ENCODE data around the gene TAS2R13. TPM values are rescaled to one million over a fixed set of nuclear protein-coding genes. Genes with fewer than 3 reads are reported as not detected.

The TAS2R13 gene
- total RNA-seq, 3 donors from 2014 or later: 3.5 to 6.9 (median 5.9) TPM

- no peaks in the 10 kb centered on the region for H3K27me3 ChIP-seq
- H3K4me1 ChIP-seq: no peaks in the 10 kb centered on the region
- H3K9me3 ChIP-seq: no peaks in the 10 kb centered on the region
- H3K4me3 ChIP-seq: no peak within 1 kb of the TSS
- DNase-seq (ENCODE audit: low spot score in 2 of 2): no peak
- TF ChIP-seq POLR2A (IDR thresholded peaks at IDR 0.05) (no peak), POLR2AphosphoS5 (IDR thresholded peaks at IDR 0.05) (no peak), CTCF (IDR thresholded peaks at IDR 0.05) (no peak)
- intact Hi-C loops (cut with DNase I; ENCODE audit: low total_unique reads): no loop called here
- H3K27ac ChIP-seq: no peak within 1 kb of the TSS
- H3K36me3 ChIP-seq: peaks cover 3% of the 10 kb centered on the region
These were observed 25.2 kb downstream of the TAS2R13 start, which contains the start of gene PRH1 for GRCh38 chr12:10884086-10884725. Gene PRH1 (minus strand): TSS chr12:10884255. CDS start chr12:10884217, 38 bp downstream.

DNA sequence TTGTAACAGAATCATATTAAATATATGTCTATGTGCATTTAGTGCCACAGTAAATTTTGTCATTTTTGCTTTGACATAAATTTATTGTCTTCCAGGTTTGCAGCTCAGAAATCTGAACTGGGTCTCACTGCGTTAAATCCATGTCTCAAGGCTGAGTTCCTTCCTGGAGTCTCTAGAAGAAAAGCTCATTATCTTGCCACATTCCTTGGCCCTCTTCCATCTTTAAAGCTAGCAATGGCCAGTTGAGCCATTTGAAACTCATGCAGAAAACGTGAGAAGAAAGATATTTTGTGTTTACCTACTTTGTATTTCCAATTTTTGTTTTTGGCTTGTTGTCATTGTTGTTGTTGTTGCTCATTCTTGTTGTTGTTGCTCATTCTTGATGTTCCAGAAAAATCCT is 36.0 kb downstream of the TAS2R13 start:
- no peak for DNase-seq (ENCODE audit: low spot score in 2 of 2)
- no peaks in the 10 kb centered on the region for H3K27me3 ChIP-seq
- H3K27ac ChIP-seq: no peak overlapping the region
- intact Hi-C loops (cut with DNase I; ENCODE audit: low total_unique reads): no loop called here
- peaks cover 3% of the 10 kb centered on the region for H3K36me3 ChIP-seq
- H3K9me3 ChIP-seq: peaks cover 0 to 6% of the 10 kb centered on the region in 2 donors
- H3K4me1 ChIP-seq: no peaks in the 10 kb centered on the region
- no peak overlapping the region for H3K4me3 ChIP-seq
- TF ChIP-seq CTCF (IDR thresholded peaks at IDR 0.05): no peak

DNA sequence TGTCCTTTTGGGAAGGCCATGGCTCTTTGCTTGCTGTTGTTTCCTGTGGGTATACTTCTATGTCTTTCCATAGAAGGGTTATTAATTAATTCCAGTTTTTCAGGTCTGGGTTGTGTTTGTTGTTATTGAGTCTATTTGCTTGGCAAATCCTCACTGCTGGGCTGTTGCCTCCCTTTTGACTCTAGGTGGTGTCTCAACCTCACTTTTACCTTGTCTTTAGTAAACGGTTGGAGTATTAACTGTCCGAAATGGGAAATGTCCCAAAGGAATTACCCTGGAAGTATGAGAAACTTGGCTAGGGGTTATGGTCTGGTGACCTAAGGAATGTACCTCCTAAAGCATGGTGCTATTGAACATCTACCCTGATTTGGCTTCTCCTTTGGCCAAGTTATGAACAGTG is 42.0 kb downstream of the TAS2R13 start:
- Histone ChIP-seq H3K9me3 (peaks cover 0 to 7% of the 10 kb centered on the region in 2 donors), H3K4me1 (no peaks in the 10 kb centered on the region), H3K27me3 (no peaks in the 10 kb centered on the region)

DNA sequence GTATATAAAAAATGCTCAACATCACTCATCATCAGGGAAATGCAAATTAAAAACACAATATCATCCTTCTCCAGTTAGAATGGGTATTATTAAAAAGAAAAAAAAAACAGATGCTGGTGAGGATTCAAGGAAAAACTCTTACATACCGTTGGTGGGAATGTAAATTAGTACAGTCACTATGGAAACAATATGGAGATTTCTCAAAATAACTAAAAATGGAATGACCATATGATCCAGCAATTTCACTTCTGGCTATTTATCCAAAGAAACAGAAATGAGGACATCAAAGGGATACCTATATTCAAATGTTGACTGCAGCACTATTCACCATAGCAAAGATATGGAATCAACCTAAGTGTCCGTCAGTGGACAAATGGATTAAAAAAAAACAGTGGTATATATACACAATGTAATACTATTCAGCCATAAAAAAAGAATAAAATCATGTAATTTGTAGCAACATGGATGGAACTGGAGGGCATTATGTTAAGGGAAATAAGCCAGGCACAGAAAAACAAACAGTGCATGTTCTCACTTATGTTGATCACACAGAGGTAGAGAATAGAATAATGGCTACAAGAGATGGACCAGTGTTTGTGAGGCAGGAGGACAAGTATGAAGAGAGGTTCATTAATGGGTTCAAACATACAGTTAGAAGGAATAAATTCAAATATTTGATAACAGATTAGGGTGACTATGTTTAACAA is 45.7 kb downstream of the TAS2R13 start:
- intact Hi-C loops (cut with DNase I; ENCODE audit: low total_unique reads): no loop called here
- H3K9me3 ChIP-seq: peaks cover 0 to 21% of the 10 kb centered on the region in 2 donors
- no peak overlapping the region for H3K27ac ChIP-seq
- H3K4me1 ChIP-seq: no peaks in the 10 kb centered on the region
- no peak overlapping the region for H3K4me3 ChIP-seq
- no peaks in the 10 kb centered on the region for H3K27me3 ChIP-seq
- no peak for DNase-seq (ENCODE audit: low spot score in 2 of 2)
- no peak for TF ChIP-seq POLR2A (IDR thresholded peaks at IDR 0.05)
- no peak for TF ChIP-seq CTCF (IDR thresholded peaks at IDR 0.05)
- no peak for TF ChIP-seq POLR2AphosphoS5 (IDR thresholded peaks at IDR 0.05)
- H3K36me3 ChIP-seq: no peaks in the 10 kb centered on the region

More for the DNA sequence above, 42.0 kb downstream of the TAS2R13 start:
- Histone ChIP-seq H3K4me3 (no peak overlapping the region), H3K36me3 (no peaks in the 10 kb centered on the region), H3K27ac (no peak overlapping the region)
- TF ChIP-seq CTCF (IDR thresholded peaks at IDR 0.05): peak in 1 of 3 donors; percentile 12
- TF ChIP-seq POLR2AphosphoS5 (IDR thresholded peaks at IDR 0.05): no peak
- no peak for TF ChIP-seq POLR2A (IDR thresholded peaks at IDR 0.05)
- DNase-seq (ENCODE audit: low spot score in 2 of 2): no peak
- intact Hi-C loops (cut with DNase I; ENCODE audit: low total_unique reads): no loop called here

GRCh38 chr12:10861366-10861765 is 48.0 kb downstream of the TAS2R13 start:
- Histone ChIP-seq H3K27ac (no peak overlapping the region), H3K9me3 (peaks cover 5 to 21% of the 10 kb centered on the region in 2 donors), H3K27me3 (no peaks in the 10 kb centered on the region), H3K4me1 (no peaks in the 10 kb centered on the region), H3K36me3 (no peaks in the 10 kb centered on the region), H3K4me3 (no peak overlapping the region)
- DNase-seq (ENCODE audit: low spot score in 2 of 2): no peak
- intact Hi-C loops (cut with DNase I; ENCODE audit: low total_unique reads): no loop called here
- no peak for TF ChIP-seq POLR2A (IDR thresholded peaks at IDR 0.05)
- TF ChIP-seq POLR2AphosphoS5 (IDR thresholded peaks at IDR 0.05): no peak
- TF ChIP-seq CTCF (IDR thresholded peaks at IDR 0.05): no peak
